Right ventricle myocardium inferior (tissue), 1 donor: Measurements from ENCODE around the gene MAPK14. TPM values are rescaled to one million over a fixed set of nuclear protein-coding genes. Genes with fewer than 3 reads are reported as not detected.
"Not testable (repeated sequence)": the region's sequence is repeated elsewhere in the genome, so short reads cannot be mapped to it uniquely, and the experiment has no call there.

ENCODE experiments used
- ATAC-seq: fragments of 200-7000 bp; cut with Tn5 transposase; one replicate; pipeline ENCODE4 v1.9.1; 2020; ENCODE audit warnings: mild to moderate bottlenecking, moderate library complexity
- DNase-seq: peaks from one replicate; pipeline ENCODE4 v3.0.0; 2021; ENCODE audit errors: missing footprints
- intact Hi-C: fragments of 100-400 bp; cut with DNase I; formaldehyde crosslinking; loops from one replicate; pipeline ENCODE4 v1.11.0; 2022
- total RNA-seq: library from RNA; stranded (reverse); fragmentation: NEBNext Ultra II Directional; extraction: Animal tissue kit (Norgen Biotek cat#: 25700); gene quantifications from one replicate; pipeline ENCODE4 v1.2.1, GENCODE V29; 2021
- donor health status: DM: no; HTN: yes; CAD: no; lungs with severe emphysema.

Gene MAPK14
- total RNA-seq, 1 donor from 2014 or later = 27.1 TPM

DNA sequence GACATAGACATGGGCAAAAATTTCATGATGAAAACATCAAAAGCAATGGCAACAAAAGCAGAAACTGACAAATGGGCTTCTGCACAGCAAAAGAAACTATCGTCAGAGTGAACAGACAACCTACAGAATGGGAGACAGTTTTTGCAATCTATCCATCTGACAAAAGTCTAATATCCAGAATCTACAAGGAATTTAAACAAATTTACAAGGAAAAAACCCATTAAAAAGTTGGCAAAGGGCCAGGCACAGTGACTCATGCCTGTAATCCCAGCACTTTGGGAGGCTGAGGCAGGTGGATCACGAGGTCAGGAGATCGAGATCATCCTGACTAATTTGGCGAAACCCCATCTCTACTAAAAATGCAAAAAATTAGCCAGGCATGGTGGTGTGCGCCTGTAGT lies 60.6 kb downstream of the MAPK14 start:
- intact Hi-C loops, DNase-seq, ATAC-seq: not testable (repeated sequence)

DNA sequence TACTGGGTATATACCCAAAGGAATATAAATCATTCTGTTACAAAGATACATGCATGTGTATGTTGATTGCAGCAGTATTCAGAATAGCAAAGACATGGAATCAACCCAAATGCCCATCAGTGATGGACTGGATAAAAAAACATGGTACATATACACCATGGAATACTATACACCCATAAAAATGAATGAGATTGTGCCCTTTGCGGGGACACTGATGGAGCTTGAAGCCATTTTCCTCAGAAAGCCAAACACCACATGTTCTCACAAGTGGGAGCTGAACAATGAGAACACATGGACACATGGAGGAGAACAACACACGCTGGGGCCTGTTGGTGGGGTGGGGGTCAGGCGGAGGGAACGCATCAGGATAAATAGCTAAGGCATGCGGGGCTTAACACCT lies 61.4 kb downstream of the MAPK14 start:
- DNase-seq (no peak), ATAC-seq (no peak)
- intact Hi-C loops = no loop called here

GRCh38 chr6:36094238-36094637 lies 66.6 kb downstream of the MAPK14 start:
- DNase-seq (no peak), ATAC-seq (no peak)
- intact Hi-C loops = no loop called here

GRCh38 chr6:36094753-36095496 lies 67.3 kb downstream of the MAPK14 start:
- intact Hi-C loops = loop anchor here (1.0 kb wide), 1 partner anchor 68 kb away; the partner anchor contains the start of gene MAPK14
- DNase-seq (peak; percentile 91), ATAC-seq (peak; percentile 92)

DNA sequence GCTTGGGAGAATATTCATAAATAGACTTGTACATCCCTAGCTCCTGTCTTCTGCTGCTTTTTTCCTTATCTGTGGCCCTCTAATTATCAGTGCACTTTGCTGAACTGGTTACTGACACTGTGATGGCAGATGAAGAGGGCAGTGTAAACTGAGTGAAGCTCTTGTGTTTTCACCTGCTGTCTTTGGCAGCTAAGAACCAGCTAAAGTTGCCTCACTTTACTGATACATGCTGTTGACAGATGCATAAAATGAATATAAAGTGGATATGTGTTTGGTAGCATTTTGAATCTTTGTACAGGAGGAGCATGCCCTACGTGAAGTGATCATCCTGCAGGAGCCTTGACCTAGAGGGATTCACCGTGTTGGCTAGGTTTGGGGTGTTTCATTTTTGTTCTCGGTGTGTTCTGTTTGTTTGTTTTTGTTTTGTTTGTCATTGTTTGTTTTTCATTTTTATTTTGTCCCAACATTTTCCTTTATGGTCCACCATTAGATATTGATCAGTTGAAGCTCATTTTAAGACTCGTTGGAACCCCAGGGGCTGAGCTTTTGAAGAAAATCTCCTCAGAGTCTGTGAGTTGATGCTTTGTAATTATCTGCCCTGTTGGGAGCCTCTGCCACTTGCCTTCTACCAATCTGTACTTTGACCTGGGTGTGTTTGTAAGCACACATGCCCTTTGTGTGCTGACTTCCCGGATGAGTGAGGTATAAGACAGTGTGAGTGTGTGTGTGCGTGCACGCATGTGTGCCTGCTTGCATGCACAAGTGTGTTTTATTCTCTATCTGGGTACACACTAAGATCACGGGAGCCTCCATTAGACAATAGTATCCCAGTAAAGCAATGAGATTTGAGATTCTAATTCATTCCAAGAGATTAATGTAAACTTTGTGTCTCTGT lies 68.1 kb downstream of the MAPK14 start:
- DNase-seq (no peak), ATAC-seq (no peak)
- intact Hi-C loops = loop anchor here (1.0 kb wide), 1 partner anchor 68 kb away; the partner anchor contains the start of gene MAPK14

- intact Hi-C loops = no loop called here
- ATAC-seq (no peak), DNase-seq (no peak)
Measured at GRCh38 chr6:36098253-36098919, 70.8 kb downstream of the MAPK14 start.

DNA sequence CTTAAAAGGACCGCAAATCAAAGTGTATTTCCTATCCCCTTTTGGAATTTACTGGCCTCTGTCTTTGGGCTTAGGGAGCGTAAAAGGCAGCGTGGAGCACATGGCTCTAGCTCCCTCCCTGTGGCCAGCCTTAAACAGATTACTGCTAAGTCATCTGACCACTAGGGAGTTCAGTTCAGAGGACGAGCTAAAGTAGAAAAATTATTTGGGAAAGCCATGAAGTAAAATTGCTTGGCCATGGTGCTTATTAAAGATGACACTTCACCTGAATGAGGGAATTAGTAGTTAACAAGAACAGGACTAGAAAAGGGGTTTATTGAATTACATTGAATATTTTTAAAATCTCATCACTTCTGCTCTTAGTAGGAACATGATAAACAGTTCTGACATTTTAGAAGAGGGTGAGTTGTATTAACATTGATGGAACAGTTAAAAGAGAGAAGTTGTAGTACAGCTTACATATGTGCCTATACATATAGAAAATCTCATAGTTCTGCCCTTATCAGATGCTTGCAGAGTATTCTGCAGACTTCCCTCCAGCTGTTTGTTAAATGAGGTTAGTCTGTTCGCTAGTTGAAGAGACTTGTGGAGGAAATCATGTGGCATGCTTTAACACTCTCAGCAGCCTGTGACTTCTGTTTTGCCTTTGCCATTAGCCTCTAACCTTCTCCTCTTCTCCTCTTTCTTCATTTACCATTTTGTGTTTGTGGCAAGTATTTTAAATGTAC lies 71.5 kb downstream of the MAPK14 start:
- peak; percentile 62 for ATAC-seq
- DNase-seq = no peak
- intact Hi-C loops = no loop called here

- DNase-seq (no peak), ATAC-seq (peak; percentile 35)
- intact Hi-C loops = no loop called here
Measured at GRCh38 chr6:36099869-36100483, 72.4 kb downstream of the MAPK14 start.

GRCh38 chr6:36101691-36102090 lies 74.1 kb downstream of the MAPK14 start:
- ATAC-seq (no peak), DNase-seq (no peak)
- intact Hi-C loops = no loop called here

DNA sequence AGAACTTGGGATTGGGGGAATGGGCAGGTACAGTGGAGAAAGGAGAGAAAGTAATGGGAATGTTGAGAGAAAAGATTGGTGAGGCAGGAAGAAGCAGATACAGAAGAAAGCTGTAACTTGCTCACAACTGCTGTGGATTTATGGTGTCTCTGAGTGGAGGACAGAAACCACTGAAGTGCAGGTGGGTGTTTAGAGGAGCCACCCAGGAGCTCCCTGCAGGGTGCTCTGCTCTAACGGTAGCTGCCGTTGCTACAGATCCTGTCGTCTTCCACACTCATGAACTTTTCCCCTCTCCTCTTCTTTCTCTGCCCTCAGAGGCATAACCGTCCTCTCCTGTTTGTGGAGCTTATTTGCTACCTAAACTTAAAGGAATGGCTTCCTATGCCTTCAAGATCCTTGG lies 75.2 kb downstream of the MAPK14 start:
- ATAC-seq (no peak), DNase-seq (no peak)
- intact Hi-C loops = no loop called here

GRCh38 chr6:36104836-36105235 lies 77.2 kb downstream of the MAPK14 start:
- no peak for ATAC-seq
- intact Hi-C loops = no loop called here
- DNase-seq = no peak

DNA sequence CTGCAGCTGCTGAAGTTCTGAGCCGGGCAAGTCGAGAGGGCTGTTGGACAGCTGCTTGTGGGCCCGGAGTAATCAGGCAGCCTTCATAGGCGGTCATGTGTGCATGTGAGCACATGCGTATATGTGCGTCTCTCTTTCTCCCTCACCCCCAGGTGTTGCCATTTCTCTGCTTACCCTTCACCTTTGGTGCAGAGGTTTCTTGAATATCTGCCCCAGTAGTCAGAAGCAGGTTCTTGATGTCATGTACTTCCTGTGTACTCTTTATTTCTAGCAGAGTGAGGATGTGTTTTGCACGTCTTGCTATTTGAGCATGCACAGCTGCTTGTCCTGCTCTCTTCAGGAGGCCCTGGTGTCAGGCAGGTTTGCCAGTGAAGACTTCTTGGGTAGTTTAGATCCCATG lies 81.5 kb downstream of the MAPK14 start:
- ATAC-seq = no peak
- intact Hi-C loops = no loop called here
- DNase-seq = no peak

DNA sequence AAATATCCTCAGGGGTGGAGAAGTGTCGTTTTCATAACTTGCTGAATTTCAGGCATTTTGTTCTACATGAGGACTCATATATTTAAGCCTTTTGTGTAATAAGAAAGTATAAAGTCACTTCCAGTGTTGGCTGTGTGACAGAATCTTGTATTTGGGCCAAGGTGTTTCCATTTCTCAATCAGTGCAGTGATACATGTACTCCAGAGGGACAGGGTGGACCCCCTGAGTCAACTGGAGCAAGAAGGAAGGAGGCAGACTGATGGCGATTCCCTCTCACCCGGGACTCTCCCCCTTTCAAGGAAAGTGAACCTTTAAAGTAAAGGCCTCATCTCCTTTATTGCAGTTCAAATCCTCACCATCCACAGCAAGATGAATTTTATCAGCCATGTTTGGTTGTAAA lies 82.4 kb downstream of the MAPK14 start:
- ATAC-seq = peak; percentile 34
- no peak for DNase-seq
- intact Hi-C loops = no loop called here

DNA sequence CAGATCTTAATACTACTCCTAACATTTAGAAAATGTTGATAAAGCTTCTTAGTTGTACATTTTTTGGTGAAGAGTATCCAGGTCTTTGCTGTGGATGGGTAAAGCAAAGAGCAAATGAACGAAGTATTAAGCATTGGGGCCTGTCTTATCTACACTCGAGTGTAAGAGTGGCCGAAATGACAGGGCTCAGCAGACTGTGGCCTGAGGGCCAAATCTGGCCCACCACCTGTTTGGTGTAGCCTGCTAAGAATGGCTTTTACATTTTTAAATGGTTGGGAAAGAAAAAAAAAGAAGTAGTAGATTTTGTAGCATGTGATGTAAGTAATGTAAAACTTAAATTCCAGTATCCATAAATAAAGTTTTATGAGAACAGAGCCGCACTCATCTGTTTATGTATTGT lies 83.3 kb downstream of the MAPK14 start:
- DNase-seq = no peak
- no peak for ATAC-seq
- intact Hi-C loops = no loop called here

- intact Hi-C loops = no loop called here
- no peak for DNase-seq
- ATAC-seq = no peak
Measured at GRCh38 chr6:36111526-36111925, 83.9 kb downstream of the MAPK14 start.

DNA sequence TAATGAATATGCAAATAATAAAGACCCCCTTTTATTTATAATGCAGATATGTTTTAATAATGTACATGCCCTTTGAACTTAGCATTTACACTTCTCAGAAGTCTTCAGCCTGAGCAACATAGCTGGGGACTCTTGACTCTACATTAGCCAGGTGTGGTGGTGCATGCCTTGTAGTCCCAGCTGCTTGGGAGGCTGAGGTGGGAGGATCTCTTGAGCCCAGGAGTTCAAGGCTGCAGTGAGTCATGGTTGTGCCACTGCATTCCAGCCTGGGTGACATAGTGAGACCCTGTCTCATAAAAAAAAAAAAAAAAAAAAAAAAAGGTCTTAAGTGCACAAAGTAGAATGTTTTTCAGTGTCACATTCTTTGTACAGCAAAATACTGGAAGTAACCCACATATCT lies 85.4 kb downstream of the MAPK14 start:
- ATAC-seq (no peak), DNase-seq (no peak)
- intact Hi-C loops = no loop called here

- intact Hi-C loops = no loop called here
- ATAC-seq = no peak
- DNase-seq = no peak
Measured at GRCh38 chr6:36113703-36114102, 86.1 kb downstream of the MAPK14 start.

- intact Hi-C loops = no loop called here
- no peak for ATAC-seq
- no peak for DNase-seq
Measured at GRCh38 chr6:36114798-36115408, 87.3 kb downstream of the MAPK14 start.
